Kidney glomerular epithelial cell (primary cell): ENCODE data around the gene AVPR2.

Experiments used
- DNase-seq: peaks from one replicate; lab custom pipeline; 2025; lab: John Stamatoyannopoulos, UW

AVPR2 gene

GRCh38 chrX:153952373-153953026, 48.0 kb downstream of the AVPR2 start:
- DNase-seq = no peak

DNA sequence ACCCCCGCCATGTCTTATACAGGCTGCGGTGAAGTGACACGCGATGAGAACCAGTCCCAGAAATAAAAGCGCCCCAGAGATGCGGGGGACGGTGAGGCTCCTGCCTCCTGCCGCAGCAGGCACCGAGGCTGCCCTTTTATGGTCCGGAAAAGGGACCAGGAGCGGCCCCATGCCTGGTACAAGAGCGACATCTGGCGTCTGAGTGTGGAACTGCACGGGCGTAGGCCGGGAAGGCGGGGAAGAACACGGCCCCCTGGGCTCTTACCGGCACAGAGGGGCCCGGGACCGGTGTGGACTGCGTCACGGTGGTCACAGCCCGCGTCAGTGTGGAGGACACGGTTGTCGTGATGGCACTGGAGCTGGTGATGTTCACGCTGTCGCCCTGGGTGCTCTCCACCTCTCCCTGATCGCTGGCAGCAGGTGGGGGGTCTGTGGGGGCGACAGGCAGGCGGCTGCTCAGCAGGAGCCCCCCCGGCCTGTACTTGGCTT, 48.9 kb downstream of the AVPR2 start:
- DNase-seq = peak; percentile 16

DNA sequence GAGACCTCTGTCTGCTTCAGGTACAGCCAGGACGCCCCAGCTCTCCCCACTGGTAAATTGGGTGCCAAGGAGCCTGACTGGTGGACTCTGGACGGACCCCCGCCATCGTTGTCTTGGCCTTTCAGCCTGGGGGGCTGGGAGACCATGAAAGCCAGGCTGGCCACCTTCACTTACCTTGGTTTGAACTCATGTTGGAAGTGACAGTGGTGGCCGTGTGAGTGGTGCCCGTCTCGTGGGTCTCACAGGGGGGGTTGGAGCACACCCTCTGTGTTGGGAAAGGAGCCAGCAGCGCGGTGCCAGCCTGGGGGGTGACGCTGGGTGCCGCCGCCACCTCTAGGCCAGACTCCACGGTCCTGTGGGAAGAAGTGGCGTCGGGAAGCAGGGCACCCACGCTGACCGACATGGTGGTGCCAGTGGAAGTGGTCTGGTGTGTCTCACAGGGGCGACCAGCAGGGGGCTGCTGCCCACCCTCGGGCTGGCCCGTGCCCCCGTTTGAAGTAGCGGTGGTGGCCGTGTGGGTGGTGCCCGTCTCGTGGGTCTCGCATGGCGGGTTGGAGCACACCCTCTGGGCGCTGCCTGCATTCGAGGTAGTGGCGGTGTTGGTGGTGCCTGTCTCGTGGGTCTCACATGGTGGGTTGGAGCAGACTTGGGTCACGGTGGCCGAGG, 49.6 kb downstream of the AVPR2 start:
- DNase-seq = no peak

DNA sequence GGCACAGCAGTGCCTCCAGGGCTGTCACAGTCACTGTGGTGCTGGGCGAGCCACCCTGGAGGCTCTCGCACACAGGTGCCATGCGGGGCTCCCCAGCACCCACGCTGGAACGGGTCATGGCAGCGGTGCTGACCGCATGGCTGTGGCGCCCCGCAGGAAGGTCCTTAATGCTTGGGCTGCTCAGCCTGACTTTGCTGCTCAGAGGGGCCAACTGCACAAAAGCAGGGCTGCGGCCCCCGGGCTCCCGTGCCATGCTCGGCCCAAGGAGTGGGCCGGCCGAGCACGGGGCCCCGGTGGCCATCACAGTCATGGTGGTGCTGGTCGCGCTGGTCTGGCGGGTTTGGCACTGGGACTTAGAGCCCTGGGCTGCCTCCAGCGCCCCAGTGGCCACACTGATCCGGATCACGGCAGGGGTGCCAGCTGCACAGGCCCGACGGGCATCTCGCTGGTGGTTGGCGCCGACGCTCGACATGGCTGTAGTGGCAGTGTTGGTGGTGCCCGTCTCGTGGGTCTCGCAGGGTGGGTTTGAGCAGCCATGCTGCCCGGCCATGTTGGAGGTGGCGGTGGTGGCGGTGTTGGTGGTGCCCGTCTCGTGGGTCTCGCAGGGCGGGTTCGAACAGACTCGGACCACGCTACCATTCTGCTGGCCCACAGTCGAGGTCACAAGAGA, 50.2 kb downstream of the AVPR2 start:
- DNase-seq = no peak

DNA sequence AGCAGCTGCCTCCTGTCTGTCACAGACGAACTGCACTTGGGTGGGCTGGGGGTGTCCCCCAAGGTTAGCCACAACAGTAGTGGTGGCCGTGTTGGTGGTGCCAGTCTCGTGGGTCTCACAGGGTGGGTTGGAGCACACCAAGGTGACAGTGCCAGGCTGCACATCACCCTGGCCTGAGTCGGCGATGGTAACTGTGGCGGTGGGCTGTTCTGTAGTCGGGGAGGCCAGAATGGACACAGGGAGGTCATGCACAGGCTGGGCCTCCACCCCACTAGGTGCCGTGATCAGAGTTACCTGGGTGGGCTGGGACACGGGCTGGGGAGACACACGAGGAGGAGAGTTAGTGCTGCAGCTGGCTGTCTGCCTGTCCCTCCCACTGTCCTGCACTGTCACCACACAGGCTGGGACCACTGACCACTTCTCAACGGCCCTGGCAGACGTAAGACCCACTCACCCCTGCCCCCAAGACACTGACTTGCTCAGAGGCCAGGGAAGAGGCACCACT, 50.8 kb downstream of the AVPR2 start:
- no peak for DNase-seq

- DNase-seq = no peak
Observed at GRCh38 chrX:153956044-153956907, 51.8 kb downstream of the AVPR2 start.
